ENCODE data around the gene BDNF. TPM values are rescaled to one million over a fixed set of nuclear protein-coding genes. Genes with fewer than 3 reads are reported as not detected.

The BDNF gene
- total RNA-seq, 4 donors from 2014 or later: 0.93 to 4.6 (median 1.5) TPM

- TF ChIP-seq CTCF (IDR thresholded peaks at IDR 0.05): no peak
- TF ChIP-seq POLR2A (IDR thresholded peaks at IDR 0.05): no peak
- no peak overlapping the region for H3K4me3 ChIP-seq (ENCODE audit: low read depth, poor library complexity, severe bottlenecking)
- WGBS, 2 donors: 87 to 90% methylated on average over 2 of the region's 2 CpGs
- intact Hi-C loops (cut with DNase I; ENCODE audit: low total_unique reads): no loop called here
- no peak for DNase-seq (ENCODE audit: low spot score in 2 of 2)
Measured at GRCh38 chr11:27608951-27609350, 91.3 kb downstream of the BDNF start.

- DNase-seq (ENCODE audit: low spot score in 2 of 2): no peak
- intact Hi-C loops (cut with DNase I; ENCODE audit: low total_unique reads): no loop called here
- TF ChIP-seq POLR2A (IDR thresholded peaks at IDR 0.05) (no peak), CTCF (IDR thresholded peaks at IDR 0.05) (no peak)
- no peak overlapping the region for H3K4me3 ChIP-seq (ENCODE audit: low read depth, poor library complexity, severe bottlenecking)
Measured at GRCh38 chr11:27605422-27605821, 94.8 kb downstream of the BDNF start.

Other genes with a start within 250 kb of the BDNF start
- 10 to 100 TPM; 32.0 to 70.2 (median 50.4) TPM for gene LGR4, start 227.7 kb downstream of the BDNF start, total RNA-seq
- gene LIN7C, start 193.7 kb downstream of the BDNF start, total RNA-seq: 10 to 100 TPM; 29.2 to 35.6 (median 34.5) TPM

Data from lower leg skin (tissue), 4 donors.